ENCODE measurements around the gene EGLN2. TPM values are rescaled to one million over a fixed set of nuclear protein-coding genes. Genes with fewer than 3 reads are reported as not detected.
"Not testable (repeated sequence)": the region's sequence is repeated elsewhere in the genome, so short reads cannot be mapped to it uniquely, and the experiment has no call there.

The EGLN2 gene
- polyA plus RNA-seq, 1 donor: 61.6 TPM

- H3K36me3 ChIP-seq (ENCODE audit: control insufficient read depth, insufficient read depth, low read length); H3K27ac ChIP-seq (ENCODE audit: low read length); H3K27me3 ChIP-seq (ENCODE audit: control insufficient read depth, insufficient read depth, low read length); DNase-seq; H3K4me1 ChIP-seq (ENCODE audit: control insufficient read depth, insufficient read depth, low read length); H3K4me3 ChIP-seq (ENCODE audit: low read length); H3K9me3 ChIP-seq (ENCODE audit: control insufficient read depth, low read depth, low read length): not testable (repeated sequence)
- no CpG with 5 or more reads among the region's 8 CpGs for WGBS (ENCODE audit: insufficient coverage, low lambda C conversion rate)
Measured at GRCh38 chr19:40846722-40847121, 47.7 kb downstream of the EGLN2 start.

- H3K9me3 ChIP-seq (ENCODE audit: control insufficient read depth, low read depth, low read length); H3K36me3 ChIP-seq (ENCODE audit: control insufficient read depth, insufficient read depth, low read length); H3K27me3 ChIP-seq (ENCODE audit: control insufficient read depth, insufficient read depth, low read length); H3K27ac ChIP-seq (ENCODE audit: low read length); H3K4me3 ChIP-seq (ENCODE audit: low read length); H3K4me1 ChIP-seq (ENCODE audit: control insufficient read depth, insufficient read depth, low read length): not testable (repeated sequence)
- WGBS (ENCODE audit: insufficient coverage, low lambda C conversion rate): no CpG with 5 or more reads among the region's 3 CpGs
- peak; percentile 22 to 60 for DNase-seq
Measured at GRCh38 chr19:40850277-40850676, 51.3 kb downstream of the EGLN2 start, which contains the start of gene CYP2A6. TSS of gene CYP2A6 (minus strand) at chr19:40850447. CDS start at chr19:40850426, 21 bp downstream.

- H3K9me3 ChIP-seq (ENCODE audit: control insufficient read depth, low read depth, low read length); H3K4me1 ChIP-seq (ENCODE audit: control insufficient read depth, insufficient read depth, low read length); H3K36me3 ChIP-seq (ENCODE audit: control insufficient read depth, insufficient read depth, low read length); H3K27ac ChIP-seq (ENCODE audit: low read length); H3K4me3 ChIP-seq (ENCODE audit: low read length); H3K27me3 ChIP-seq (ENCODE audit: control insufficient read depth, insufficient read depth, low read length): not testable (repeated sequence)
- DNase-seq: peak in 1 of 2 donors; percentile 42
- WGBS (ENCODE audit: insufficient coverage, low lambda C conversion rate): no CpG with 5 or more reads among the region's 3 CpGs
Measured at GRCh38 chr19:40852467-40853152, 53.6 kb downstream of the EGLN2 start.

Other genes starting within 250 kb of the EGLN2 start
- 27.8 TPM for gene SHKBP1, start 222.3 kb upstream of the EGLN2 start, polyA plus RNA-seq
- 223 TPM for gene LTBP4, start 197.8 kb upstream of the EGLN2 start, polyA plus RNA-seq
- 16.3 TPM for gene NUMBL, start 108.5 kb upstream of the EGLN2 start, polyA plus RNA-seq
- gene COQ8B, start 82.3 kb upstream of the EGLN2 start, polyA plus RNA-seq: 35.7 TPM
- 28.4 TPM for gene ITPKC, start 82.1 kb upstream of the EGLN2 start, polyA plus RNA-seq
- 16.6 TPM for gene ACTMAP, start 48.7 kb upstream of the EGLN2 start, polyA plus RNA-seq
- 65.7 TPM for gene SNRPA, start 48.0 kb upstream of the EGLN2 start, polyA plus RNA-seq
- gene MIA, start 23.7 kb upstream of the EGLN2 start, polyA plus RNA-seq: 6.2 TPM
- 19.2 TPM for gene RAB4B, start 20.9 kb upstream of the EGLN2 start, polyA plus RNA-seq
- 0.07 TPM for gene CYP2A6, start 51.3 kb downstream of the EGLN2 start, polyA plus RNA-seq
- gene CYP2A7, start 83.0 kb downstream of the EGLN2 start, polyA plus RNA-seq: 0.04 TPM
- gene CYP2B6, start 192.1 kb downstream of the EGLN2 start, polyA plus RNA-seq: 5.3 TPM

Data from large intestine (tissue), 3 donors.